Skeletal muscle satellite cell (primary cell): Measurements from ENCODE around the gene PFKL.

ENCODE experiments used
- H3K27me3 ChIP-seq: 2 replicates; pipeline ENCODE4 v1.7.0; 2013; ENCODE audit warnings: low read length; ENCODE audit not compliant: control insufficient read depth, insufficient read depth
- H3K36me3 ChIP-seq: 2 replicates; pipeline ENCODE4 v1.7.0; 2013; ENCODE audit warnings: mild to moderate bottlenecking, control low read depth, low read length; ENCODE audit not compliant: insufficient read depth
- H3K4me1 ChIP-seq: 2 replicates; pipeline ENCODE4 v1.7.0; 2013; ENCODE audit warnings: low read length; ENCODE audit not compliant: control insufficient read depth, insufficient read depth
- H3K4me2 ChIP-seq: 2 replicates; pipeline ENCODE4 v1.7.0; 2013; ENCODE audit warnings: mild to moderate bottlenecking, low read length
- H3K4me3 ChIP-seq: 2 replicates; pipeline ENCODE4 v1.7.0; 2013; ENCODE audit warnings: low read length
- H3K9ac ChIP-seq: 2 replicates; pipeline ENCODE4 v1.7.0; 2013; ENCODE audit warnings: mild to moderate bottlenecking, low read depth, low read length, moderate library complexity
- H3K9me3 ChIP-seq: replicated peaks from 2 replicates; pipeline ENCODE4 v1.7.0; 2013; ENCODE audit warnings: mild to moderate bottlenecking, control low read depth, low read length

PFKL gene

DNA sequence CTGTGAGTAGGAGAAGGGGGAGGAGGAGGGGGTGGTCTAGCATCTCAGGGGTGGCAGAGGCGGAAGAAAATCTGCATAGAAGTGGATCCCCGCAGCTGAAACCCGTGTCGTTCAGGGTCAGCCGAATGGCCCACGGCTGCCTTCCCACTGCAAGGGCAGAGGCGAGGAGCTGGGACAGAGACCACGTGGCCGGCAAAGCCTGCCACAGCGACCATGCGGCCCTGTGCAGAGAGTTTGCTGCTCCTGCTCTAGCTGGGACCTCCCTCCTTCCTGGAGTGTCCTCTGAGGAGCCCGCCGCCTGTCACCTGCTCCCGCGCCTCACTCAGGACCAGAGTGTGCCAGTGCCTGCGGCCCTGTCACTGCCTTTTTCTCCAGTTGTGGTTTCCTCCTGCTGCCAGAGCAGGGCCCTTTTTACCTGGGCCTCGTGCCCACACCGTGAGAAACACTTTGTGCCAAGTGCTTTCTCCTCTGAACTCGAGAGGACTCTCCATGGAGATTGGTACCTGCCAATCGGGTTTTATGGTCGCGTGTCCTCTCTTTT, 48.1 kb downstream of the PFKL start:
- Histone ChIP-seq H3K4me1 (no peaks in the 10 kb centered on the region), H3K9ac (no peak overlapping the region), H3K36me3 (no peaks in the 10 kb centered on the region), H3K4me3 (no peak overlapping the region), H3K27me3 (peaks cover 72% of the 10 kb centered on the region), H3K4me2 (no peak overlapping the region), H3K9me3 (no peaks in the 10 kb centered on the region)

- Histone ChIP-seq H3K36me3 (no peaks in the 10 kb centered on the region), H3K4me1 (no peaks in the 10 kb centered on the region), H3K4me3 (no peak overlapping the region), H3K9ac (no peak overlapping the region), H3K4me2 (no peak overlapping the region), H3K9me3 (no peaks in the 10 kb centered on the region), H3K27me3 (peaks cover 81% of the 10 kb centered on the region)
These were observed 49.0 kb downstream of the PFKL start for GRCh38 chr21:44348861-44349260.

DNA sequence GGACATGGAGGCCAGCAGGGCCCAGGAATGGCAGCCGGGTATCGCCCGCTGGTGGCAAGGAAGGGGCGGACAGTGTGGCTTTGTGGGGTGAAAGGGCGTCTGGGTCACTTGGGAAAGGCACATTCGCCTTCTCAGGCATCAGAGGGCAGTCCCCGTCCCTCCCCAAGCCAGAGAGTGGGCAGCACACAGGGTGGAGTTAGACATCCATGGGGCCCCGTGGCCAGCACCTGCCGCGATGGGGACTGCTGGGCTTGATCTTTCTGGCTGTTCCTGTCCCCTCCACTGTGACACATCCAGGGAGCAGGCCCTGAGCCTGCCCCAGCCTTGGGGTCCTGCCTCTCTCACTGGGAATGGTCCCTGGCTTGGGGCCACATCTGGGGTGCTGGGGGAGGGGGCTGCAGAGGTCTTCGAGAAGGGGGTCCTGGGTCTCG, 49.6 kb downstream of the PFKL start:
- Histone ChIP-seq H3K4me3 (no peak overlapping the region), H3K27me3 (peaks cover 81% of the 10 kb centered on the region), H3K4me2 (no peak overlapping the region), H3K36me3 (no peaks in the 10 kb centered on the region), H3K9me3 (no peaks in the 10 kb centered on the region), H3K4me1 (no peaks in the 10 kb centered on the region), H3K9ac (no peak overlapping the region)

GRCh38 chr21:44349847-44350772, 50.3 kb downstream of the PFKL start:
- H3K9me3 ChIP-seq, result no peaks in the 10 kb centered on the region
- no peaks in the 10 kb centered on the region for H3K4me1 ChIP-seq
- H3K4me2 ChIP-seq, result no peak overlapping the region
- no peak overlapping the region for H3K4me3 ChIP-seq
- H3K36me3 ChIP-seq, result no peaks in the 10 kb centered on the region
- H3K27me3 ChIP-seq, result peaks cover 79% of the 10 kb centered on the region
- H3K9ac ChIP-seq, result no peak overlapping the region

- Histone ChIP-seq H3K27me3 (peaks cover 78% of the 10 kb centered on the region), H3K4me1 (no peaks in the 10 kb centered on the region), H3K4me2 (no peak overlapping the region), H3K9me3 (no peaks in the 10 kb centered on the region), H3K9ac (no peak overlapping the region), H3K36me3 (no peaks in the 10 kb centered on the region), H3K4me3 (no peak overlapping the region)
These were observed 51.1 kb downstream of the PFKL start for GRCh38 chr21:44350773-44351481.

DNA sequence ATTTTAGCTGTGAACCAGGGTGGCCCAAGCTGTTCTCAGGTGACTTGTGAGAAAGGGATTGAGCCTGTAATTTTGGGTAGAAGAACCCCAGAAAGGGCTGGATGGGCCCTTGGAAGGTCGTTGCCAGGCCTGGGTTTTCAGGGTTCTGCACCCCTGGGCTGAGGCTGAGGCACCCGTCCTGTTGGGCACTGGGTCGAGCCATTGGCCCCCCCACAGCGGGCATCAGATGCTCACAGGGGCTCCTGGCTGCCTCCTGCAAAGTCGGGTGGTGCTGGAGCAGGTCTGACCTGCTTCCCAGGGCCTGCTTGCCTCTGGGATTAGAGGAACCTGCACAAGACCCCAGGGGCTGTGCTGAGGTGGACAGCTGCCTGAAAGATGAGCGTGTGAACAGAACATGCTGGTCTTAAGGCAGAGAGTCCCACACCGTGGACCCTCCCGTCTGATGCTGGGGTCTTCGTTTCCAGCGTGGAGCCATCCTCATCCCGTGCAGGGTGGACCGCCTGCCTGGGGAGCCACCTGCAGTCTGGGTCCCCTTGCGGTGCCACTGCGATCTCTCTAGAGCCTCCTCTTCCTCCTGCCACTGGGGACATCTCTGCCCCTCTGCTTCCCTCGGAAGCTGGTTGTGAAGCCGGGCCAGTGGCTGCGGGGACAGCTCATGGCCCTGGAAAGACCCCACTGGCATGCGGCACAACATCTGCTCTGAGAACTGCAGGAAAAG, 51.8 kb downstream of the PFKL start:
- no peak overlapping the region for H3K4me3 ChIP-seq
- H3K4me1 ChIP-seq, result no peaks in the 10 kb centered on the region
- H3K9ac ChIP-seq, result no peak overlapping the region
- H3K4me2 ChIP-seq, result no peak overlapping the region
- H3K36me3 ChIP-seq, result no peaks in the 10 kb centered on the region
- no peaks in the 10 kb centered on the region for H3K9me3 ChIP-seq
- H3K27me3 ChIP-seq, result peaks cover 75% of the 10 kb centered on the region

GRCh38 chr21:44352253-44352860, 52.5 kb downstream of the PFKL start:
- Histone ChIP-seq H3K9ac (no peak overlapping the region), H3K4me2 (no peak overlapping the region), H3K36me3 (no peaks in the 10 kb centered on the region), H3K4me1 (no peaks in the 10 kb centered on the region), H3K27me3 (peaks cover 69% of the 10 kb centered on the region), H3K9me3 (no peaks in the 10 kb centered on the region), H3K4me3 (no peak overlapping the region)

DNA sequence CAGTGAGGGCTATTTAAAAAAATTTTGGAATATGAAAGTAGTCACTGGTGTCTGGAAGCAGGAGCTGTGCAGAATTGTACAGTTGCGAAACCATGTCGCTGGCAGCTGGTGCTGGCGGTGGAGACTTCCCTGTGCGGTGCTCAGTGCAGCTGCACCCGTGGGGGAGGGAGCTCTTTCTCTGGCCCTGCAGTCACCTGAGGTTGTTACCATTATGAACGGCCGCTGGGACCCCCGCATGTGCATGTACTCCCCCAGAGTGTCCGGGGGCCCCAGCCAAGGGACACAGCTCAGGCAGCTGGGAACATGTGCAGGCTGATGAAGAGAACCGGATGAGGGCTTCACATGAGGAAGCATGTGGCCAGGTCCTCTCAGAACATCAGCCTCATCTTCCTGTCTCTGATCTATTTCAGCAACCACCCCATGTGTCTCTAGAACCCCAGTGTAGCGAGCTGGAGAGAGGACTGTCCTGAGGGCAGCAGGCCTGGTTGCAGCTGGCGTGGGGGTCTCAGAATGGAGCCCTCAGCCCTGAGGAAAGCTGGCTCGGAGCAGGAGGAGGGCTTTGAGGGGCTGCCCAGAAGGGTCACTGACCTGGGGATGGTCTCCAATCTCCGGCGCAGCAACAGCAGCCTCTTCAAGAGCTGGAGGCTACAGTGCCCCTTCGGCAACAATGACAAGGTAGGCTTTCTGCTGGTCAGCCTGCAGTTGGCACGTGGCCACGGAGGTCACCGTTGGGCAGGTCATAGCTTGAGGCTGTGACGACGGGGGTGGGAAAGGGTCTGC, 53.5 kb downstream of the PFKL start, which contains the start of gene TRPM2:
TRPM2 (plus strand) TSS at position 431 of the 780 bp plus-strand sequence; CDS start at position 511, 80 bp downstream.
- H3K4me1 ChIP-seq, result no peaks in the 10 kb centered on the region
- no peak within 1 kb of the TSS for H3K4me2 ChIP-seq
- no peak within 1 kb of the TSS for H3K4me3 ChIP-seq
- peaks cover 60% of the 10 kb centered on the region for H3K27me3 ChIP-seq
- no peaks in the 10 kb centered on the region for H3K9me3 ChIP-seq
- no peak within 1 kb of the TSS for H3K9ac ChIP-seq
- H3K36me3 ChIP-seq, result no peaks in the 10 kb centered on the region

DNA sequence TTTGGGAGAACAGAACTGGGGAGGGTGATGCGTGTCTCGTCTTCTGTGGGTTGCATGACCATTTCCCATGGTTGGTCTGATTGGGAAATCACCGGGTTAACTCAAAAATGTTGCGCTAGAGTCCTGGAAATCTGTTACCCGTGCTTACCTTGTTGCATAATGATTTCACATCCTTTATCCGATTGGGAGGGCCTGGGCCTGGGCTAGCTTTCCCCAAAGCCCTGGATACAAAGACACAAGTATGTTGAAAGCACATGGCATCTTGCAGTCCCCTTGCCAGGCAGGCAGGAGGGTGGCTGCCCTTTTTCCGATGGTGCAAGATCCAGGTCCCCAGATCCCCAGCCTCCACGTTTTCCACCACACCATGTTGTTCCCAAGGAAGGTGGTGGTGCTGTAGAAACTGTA, 54.1 kb downstream of the PFKL start:
- Histone ChIP-seq H3K4me1 (no peaks in the 10 kb centered on the region), H3K36me3 (no peaks in the 10 kb centered on the region), H3K27me3 (peaks cover 54% of the 10 kb centered on the region), H3K4me2 (no peak overlapping the region), H3K9me3 (no peaks in the 10 kb centered on the region), H3K9ac (no peak overlapping the region), H3K4me3 (no peak overlapping the region)
